ENCODE data around the gene PLB1.

DNA sequence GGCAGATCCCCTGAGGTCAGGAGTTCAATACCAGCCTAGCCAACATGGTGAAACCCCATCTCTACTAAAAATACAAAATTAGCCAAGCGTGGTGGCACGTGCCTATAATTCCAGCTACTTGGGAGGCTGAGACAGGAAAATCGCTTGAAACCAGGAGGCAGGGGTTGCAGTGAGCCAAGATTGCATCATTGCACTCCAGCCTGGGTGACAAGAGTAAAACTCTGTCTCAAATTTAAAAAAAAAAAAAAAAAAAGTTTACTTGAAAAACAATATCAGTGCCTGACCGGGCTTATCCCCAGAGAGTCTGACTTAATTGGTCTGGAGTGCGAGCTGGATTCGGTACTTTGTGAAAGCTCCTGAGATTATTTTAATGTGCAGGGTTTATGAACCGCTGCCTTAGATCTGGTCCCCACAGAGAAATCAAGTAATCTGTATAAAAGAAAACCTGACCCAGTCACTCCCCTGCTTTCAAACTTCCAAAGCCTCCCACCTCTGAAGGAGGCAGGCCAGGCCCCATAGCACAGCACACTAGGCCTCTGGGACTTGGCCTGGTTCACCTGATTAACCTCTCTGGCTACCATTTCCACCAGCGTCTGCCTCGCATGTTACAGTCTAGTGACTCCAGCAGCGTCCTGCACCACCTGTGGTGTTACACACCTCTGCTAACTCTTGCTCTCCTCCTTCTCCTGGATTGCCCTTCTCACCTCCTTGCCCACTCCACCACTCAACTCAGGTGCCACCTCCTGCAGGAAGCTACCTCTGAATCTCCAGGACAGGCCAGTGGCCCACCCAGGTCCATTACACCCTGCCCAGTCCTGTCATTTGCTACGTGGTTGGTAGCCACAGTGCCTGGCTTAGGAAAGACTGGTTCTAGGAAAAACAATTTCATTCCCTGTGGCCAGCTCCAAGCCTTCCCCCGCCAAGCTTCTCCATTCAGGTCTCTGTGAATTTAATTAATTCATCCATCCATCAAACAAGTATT is 141.5 kb downstream of the PLB1 start:
- TF ChIP-seq, protein P1, sequence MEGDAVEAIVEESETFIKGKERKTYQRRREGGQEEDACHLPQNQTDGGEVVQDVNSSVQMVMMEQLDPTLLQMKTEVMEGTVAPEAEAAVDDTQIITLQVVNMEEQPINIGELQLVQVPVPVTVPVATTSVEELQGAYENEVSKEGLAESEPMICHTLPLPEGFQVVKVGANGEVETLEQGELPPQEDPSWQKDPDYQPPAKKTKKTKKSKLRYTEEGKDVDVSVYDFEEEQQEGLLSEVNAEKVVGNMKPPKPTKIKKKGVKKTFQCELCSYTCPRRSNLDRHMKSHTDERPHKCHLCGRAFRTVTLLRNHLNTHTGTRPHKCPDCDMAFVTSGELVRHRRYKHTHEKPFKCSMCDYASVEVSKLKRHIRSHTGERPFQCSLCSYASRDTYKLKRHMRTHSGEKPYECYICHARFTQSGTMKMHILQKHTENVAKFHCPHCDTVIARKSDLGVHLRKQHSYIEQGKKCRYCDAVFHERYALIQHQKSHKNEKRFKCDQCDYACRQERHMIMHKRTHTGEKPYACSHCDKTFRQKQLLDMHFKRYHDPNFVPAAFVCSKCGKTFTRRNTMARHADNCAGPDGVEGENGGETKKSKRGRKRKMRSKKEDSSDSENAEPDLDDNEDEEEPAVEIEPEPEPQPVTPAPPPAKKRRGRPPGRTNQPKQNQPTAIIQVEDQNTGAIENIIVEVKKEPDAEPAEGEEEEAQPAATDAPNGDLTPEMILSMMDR (conservative IDR thresholded peaks at IDR 0.05; ENCODE audit: low read length): no peak
- no peak for TF ChIP-seq EZH2phosphoT487 (IDR thresholded peaks at IDR 0.05; ENCODE audit: borderline replicate concordance)
